CD4-positive, alpha-beta T cell treated with Interleukin-12 subunit alpha and Interleukin-12 subunit beta, for 1 hour (primary cell): Measurements from ENCODE around the gene AQP3.
"Not testable (repeated sequence)": the region's sequence is repeated elsewhere in the genome, so short reads cannot be mapped to it uniquely, and the experiment has no call there.

ENCODE experiments used
- DNase-seq: peaks from one replicate; pipeline ENCODE4 v3.0.0-alpha.2; 2020

AQP3 gene

GRCh38 chr9:33408087-33408486, 39.3 kb downstream of the AQP3 start:
- DNase-seq: no peak

GRCh38 chr9:33407061-33407460, 40.3 kb downstream of the AQP3 start:
- no peak for DNase-seq

GRCh38 chr9:33404788-33405362, 42.5 kb downstream of the AQP3 start:
- DNase-seq: no peak

- no peak for DNase-seq
Observed at GRCh38 chr9:33403941-33404787, 43.2 kb downstream of the AQP3 start.

GRCh38 chr9:33402371-33402770, 45.0 kb downstream of the AQP3 start, which contains the start of gene AQP7:
AQP7 (minus strand) TSS chr9:33402568; CDS start chr9:33401262, 1,306 bp downstream.
- not testable (repeated sequence) for DNase-seq

GRCh38 chr9:33401809-33402208, 45.6 kb downstream of the AQP3 start:
- DNase-seq: not testable (repeated sequence)

GRCh38 chr9:33399047-33399446, 48.3 kb downstream of the AQP3 start:
- not testable (repeated sequence) for DNase-seq

- DNase-seq: not testable (repeated sequence)
Observed at GRCh38 chr9:33397801-33398200, 49.6 kb downstream of the AQP3 start.

GRCh38 chr9:33395159-33395879, 52.1 kb downstream of the AQP3 start:
- not testable (repeated sequence) for DNase-seq

- not testable (repeated sequence) for DNase-seq
Observed at GRCh38 chr9:33393986-33394385, 53.4 kb downstream of the AQP3 start.

- no peak for DNase-seq
Observed at GRCh38 chr9:33393581-33393980, 53.8 kb downstream of the AQP3 start.

GRCh38 chr9:33392591-33393021, 54.8 kb downstream of the AQP3 start:
- not testable (repeated sequence) for DNase-seq
